Measurements from ENCODE around the gene TMEM154. TPM values are rescaled to one million over a fixed set of nuclear protein-coding genes. Genes with fewer than 3 reads are reported as not detected.

TMEM154 gene
- total and polyA plus RNA-seq, 4 donors = 1.6 to 18.9 (median 8.5) TPM

GRCh38 chr4:152601156-152601555 lies 78.6 kb downstream of the TMEM154 start:
- WGBS, 2 donors = 86 to 88% methylated on average over 5 of the region's 5 CpGs
- DNase-seq (no peak), ATAC-seq (ENCODE audit: insufficient read depth, low FRiP score) (no peak)
- Histone ChIP-seq H3K36me3 (ENCODE audit: control insufficient read depth in 4 of 4, insufficient read depth in 4 of 4, low read length in 4 of 4) (no peaks in the 10 kb centered on the region), H3K9ac (ENCODE audit: insufficient read depth in 1 of 2, low read length in 2 of 2) (no peak overlapping the region), H3K27me3 (ENCODE audit: control insufficient read depth in 3 of 3, insufficient read depth in 3 of 3, low read length in 2 of 3) (no peaks in the 10 kb centered on the region), H3K9me3 (ENCODE audit: control insufficient read depth in 4 of 4, insufficient read depth in 3 of 4, low read length in 3 of 4) (peaks cover 0 to 1% (median 0%) of the 10 kb centered on the region in 4 donors), H3K4me1 (ENCODE audit: control insufficient read depth in 5 of 5, insufficient read depth in 5 of 5, low read length in 5 of 5) (peaks cover 0 to 11% (median 0%) of the 10 kb centered on the region in 5 donors), H3K27ac (ENCODE audit: low read depth in 1 of 2, low read length in 1 of 2) (no peak overlapping the region), H3K4me3 (no peak overlapping the region)
- no peak for TF ChIP-seq CTCF (IDR thresholded peaks at IDR 0.05; ENCODE audit: control extremely low read depth, extremely low read depth)

GRCh38 chr4:152599636-152600035 lies 80.2 kb downstream of the TMEM154 start:
- H3K4me3 ChIP-seq = no peak overlapping the region
- H3K9ac ChIP-seq (ENCODE audit: insufficient read depth in 1 of 2, low read length in 2 of 2) = no peak overlapping the region
- H3K36me3 ChIP-seq (ENCODE audit: control insufficient read depth in 4 of 4, insufficient read depth in 4 of 4, low read length in 4 of 4) = no peaks in the 10 kb centered on the region
- DNase-seq (no peak), ATAC-seq (ENCODE audit: insufficient read depth, low FRiP score) (no peak)
- peaks cover 0 to 1% (median 0%) of the 10 kb centered on the region in 4 donors for H3K9me3 ChIP-seq (ENCODE audit: control insufficient read depth in 4 of 4, insufficient read depth in 3 of 4, low read length in 3 of 4)
- peaks cover 0 to 4% (median 0%) of the 10 kb centered on the region in 5 donors for H3K4me1 ChIP-seq (ENCODE audit: control insufficient read depth in 5 of 5, insufficient read depth in 5 of 5, low read length in 5 of 5)
- WGBS, 2 donors = 75 to 83% methylated on average over 1 of the region's 1 CpG
- no peak for TF ChIP-seq CTCF (IDR thresholded peaks at IDR 0.05; ENCODE audit: control extremely low read depth, extremely low read depth)
- H3K27ac ChIP-seq (ENCODE audit: low read depth in 1 of 2, low read length in 1 of 2) = no peak overlapping the region
- H3K27me3 ChIP-seq (ENCODE audit: control insufficient read depth in 3 of 3, insufficient read depth in 3 of 3, low read length in 2 of 3) = no peaks in the 10 kb centered on the region

- WGBS, 2 donors = 68 to 75% methylated on average over 6 of the region's 6 CpGs
- ATAC-seq (ENCODE audit: insufficient read depth, low FRiP score) = no peak
- no peaks in the 10 kb centered on the region for H3K27me3 ChIP-seq (ENCODE audit: control insufficient read depth in 3 of 3, insufficient read depth in 3 of 3, low read length in 2 of 3)
- H3K27ac ChIP-seq (ENCODE audit: low read depth in 1 of 2, low read length in 1 of 2) = no peak overlapping the region
- H3K36me3 ChIP-seq (ENCODE audit: control insufficient read depth in 4 of 4, insufficient read depth in 4 of 4, low read length in 4 of 4) = no peaks in the 10 kb centered on the region
- peaks cover 0 to 1% (median 0%) of the 10 kb centered on the region in 4 donors for H3K9me3 ChIP-seq (ENCODE audit: control insufficient read depth in 4 of 4, insufficient read depth in 3 of 4, low read length in 3 of 4)
- H3K9ac ChIP-seq (ENCODE audit: insufficient read depth in 1 of 2, low read length in 2 of 2) = no peak overlapping the region
- peaks cover 0 to 5% (median 0%) of the 10 kb centered on the region in 5 donors for H3K4me1 ChIP-seq (ENCODE audit: control insufficient read depth in 5 of 5, insufficient read depth in 5 of 5, low read length in 5 of 5)
- TF ChIP-seq CTCF (IDR thresholded peaks at IDR 0.05; ENCODE audit: control extremely low read depth, extremely low read depth) = no peak
- DNase-seq = no peak
- H3K4me3 ChIP-seq = no peak overlapping the region
Measured at GRCh38 chr4:152599095-152599494, 80.7 kb downstream of the TMEM154 start.

- H3K36me3 ChIP-seq (ENCODE audit: control insufficient read depth in 4 of 4, insufficient read depth in 4 of 4, low read length in 4 of 4) = no peaks in the 10 kb centered on the region
- peaks cover 0 to 8% (median 4%) of the 10 kb centered on the region in 5 donors for H3K4me1 ChIP-seq (ENCODE audit: control insufficient read depth in 5 of 5, insufficient read depth in 5 of 5, low read length in 5 of 5)
- no peak for TF ChIP-seq CTCF (IDR thresholded peaks at IDR 0.05; ENCODE audit: control extremely low read depth, extremely low read depth)
- no peak overlapping the region for H3K4me3 ChIP-seq
- no peaks in the 10 kb centered on the region for H3K27me3 ChIP-seq (ENCODE audit: control insufficient read depth in 3 of 3, insufficient read depth in 3 of 3, low read length in 2 of 3)
- no peak overlapping the region for H3K9ac ChIP-seq (ENCODE audit: insufficient read depth in 1 of 2, low read length in 2 of 2)
- H3K9me3 ChIP-seq (ENCODE audit: control insufficient read depth in 4 of 4, insufficient read depth in 3 of 4, low read length in 3 of 4) = peaks cover 0 to 1% (median 0%) of the 10 kb centered on the region in 4 donors
- no peak for ATAC-seq (ENCODE audit: insufficient read depth, low FRiP score)
- DNase-seq = no peak
- H3K27ac ChIP-seq (ENCODE audit: low read depth in 1 of 2, low read length in 1 of 2) = no peak overlapping the region
- WGBS, 2 donors = 63 to 82% methylated on average over 2 of the region's 2 CpGs
Measured at GRCh38 chr4:152598454-152598853, 81.3 kb downstream of the TMEM154 start.

Data from lung (tissue), 12 donors.